ENCODE data around the gene STEAP2.

STEAP2 gene

DNA sequence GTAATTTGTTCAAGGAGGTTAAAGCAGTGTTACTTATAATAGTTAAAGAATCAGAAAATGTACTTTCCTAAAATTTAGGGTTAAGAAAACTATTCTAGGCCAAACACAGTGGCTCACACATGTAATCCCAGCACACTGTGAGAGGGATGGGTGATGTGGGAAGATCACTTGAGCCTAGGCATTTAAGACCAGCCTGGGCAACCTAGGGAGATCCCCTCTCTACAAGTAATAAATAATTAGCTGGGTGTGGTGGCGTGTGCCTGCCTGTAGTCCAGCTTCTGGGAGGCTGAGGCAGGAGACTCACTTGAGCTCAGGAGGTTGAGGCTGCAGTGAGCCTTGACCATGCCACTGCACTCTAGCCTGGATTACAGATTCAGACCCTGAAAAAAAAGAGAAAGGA lies 3.6 kb upstream of the STEAP2 start:
- no peaks in the 10 kb centered on the region for H3K36me3 ChIP-seq (ENCODE audit: insufficient read depth, low read length)
- TF ChIP-seq EZH2 (IDR thresholded peaks at IDR 0.05; ENCODE audit: borderline replicate concordance, low read depth, low read length, severe bottlenecking): no peak
- TF ChIP-seq, protein P1, sequence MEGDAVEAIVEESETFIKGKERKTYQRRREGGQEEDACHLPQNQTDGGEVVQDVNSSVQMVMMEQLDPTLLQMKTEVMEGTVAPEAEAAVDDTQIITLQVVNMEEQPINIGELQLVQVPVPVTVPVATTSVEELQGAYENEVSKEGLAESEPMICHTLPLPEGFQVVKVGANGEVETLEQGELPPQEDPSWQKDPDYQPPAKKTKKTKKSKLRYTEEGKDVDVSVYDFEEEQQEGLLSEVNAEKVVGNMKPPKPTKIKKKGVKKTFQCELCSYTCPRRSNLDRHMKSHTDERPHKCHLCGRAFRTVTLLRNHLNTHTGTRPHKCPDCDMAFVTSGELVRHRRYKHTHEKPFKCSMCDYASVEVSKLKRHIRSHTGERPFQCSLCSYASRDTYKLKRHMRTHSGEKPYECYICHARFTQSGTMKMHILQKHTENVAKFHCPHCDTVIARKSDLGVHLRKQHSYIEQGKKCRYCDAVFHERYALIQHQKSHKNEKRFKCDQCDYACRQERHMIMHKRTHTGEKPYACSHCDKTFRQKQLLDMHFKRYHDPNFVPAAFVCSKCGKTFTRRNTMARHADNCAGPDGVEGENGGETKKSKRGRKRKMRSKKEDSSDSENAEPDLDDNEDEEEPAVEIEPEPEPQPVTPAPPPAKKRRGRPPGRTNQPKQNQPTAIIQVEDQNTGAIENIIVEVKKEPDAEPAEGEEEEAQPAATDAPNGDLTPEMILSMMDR (IDR thresholded peaks at IDR 0.05; ENCODE audit: borderline replicate concordance, extremely low read depth, low read length, poor library complexity, severe bottlenecking): no peak
- no peaks in the 10 kb centered on the region for H3K4me1 ChIP-seq (ENCODE audit: insufficient read depth, low read length)
- no peak for ATAC-seq (ENCODE audit: insufficient read depth, low read depth)
- H3K27ac ChIP-seq (ENCODE audit: low read length): no peak overlapping the region
- H3K4me3 ChIP-seq (ENCODE audit: low read depth in 1 of 2, low read length in 2 of 2): no peak overlapping the region
- DNase-seq: no peak
- H4K20me1 ChIP-seq (ENCODE audit: insufficient read depth, low read length): no peaks in the 10 kb centered on the region
- no peak overlapping the region for H2AFZ ChIP-seq (ENCODE audit: low read depth, low read length)
- H3K9ac ChIP-seq (ENCODE audit: low read depth, low read length): no peak overlapping the region
- H3K4me2 ChIP-seq (ENCODE audit: insufficient read depth, low read length): no peak overlapping the region
- H3K9me3 ChIP-seq (ENCODE audit: insufficient read depth, low read length, severe bottlenecking): no peaks in the 10 kb centered on the region
- no peaks in the 10 kb centered on the region for H3K27me3 ChIP-seq (ENCODE audit: insufficient read depth, low read length, poor library complexity)
- H3K79me2 ChIP-seq (ENCODE audit: insufficient read depth, low read length): no peaks in the 10 kb centered on the region

- Histone ChIP-seq H3K4me3 (ENCODE audit: low read depth in 1 of 2, low read length in 2 of 2) (no peak overlapping the region), H3K4me2 (ENCODE audit: insufficient read depth, low read length) (no peak overlapping the region), H3K27ac (ENCODE audit: low read length) (no peak overlapping the region), H2AFZ (ENCODE audit: low read depth, low read length) (no peak overlapping the region), H3K27me3 (ENCODE audit: insufficient read depth, low read length, poor library complexity) (no peaks in the 10 kb centered on the region), H3K4me1 (ENCODE audit: insufficient read depth, low read length) (no peaks in the 10 kb centered on the region), H3K9me3 (ENCODE audit: insufficient read depth, low read length, severe bottlenecking) (no peaks in the 10 kb centered on the region), H3K79me2 (ENCODE audit: insufficient read depth, low read length) (no peaks in the 10 kb centered on the region), H3K36me3 (ENCODE audit: insufficient read depth, low read length) (no peaks in the 10 kb centered on the region), H3K9ac (ENCODE audit: low read depth, low read length) (no peak overlapping the region), H4K20me1 (ENCODE audit: insufficient read depth, low read length) (no peaks in the 10 kb centered on the region)
- TF ChIP-seq, protein P1 (IDR thresholded peaks at IDR 0.05; ENCODE audit: borderline replicate concordance, extremely low read depth, low read length, poor library complexity, severe bottlenecking): no peak
- no peak for TF ChIP-seq EZH2 (IDR thresholded peaks at IDR 0.05; ENCODE audit: borderline replicate concordance, low read depth, low read length, severe bottlenecking)
- DNase-seq: no peak
- no peak for ATAC-seq (ENCODE audit: insufficient read depth, low read depth)
Measured at GRCh38 chr7:90209776-90210175, 1.8 kb upstream of the STEAP2 start.

- Histone ChIP-seq H3K36me3 (ENCODE audit: insufficient read depth, low read length) (no peaks in the 10 kb centered on the region), H3K4me2 (ENCODE audit: insufficient read depth, low read length) (no peak overlapping the region), H3K27me3 (ENCODE audit: insufficient read depth, low read length, poor library complexity) (no peaks in the 10 kb centered on the region), H3K27ac (ENCODE audit: low read length) (no peak overlapping the region), H4K20me1 (ENCODE audit: insufficient read depth, low read length) (no peaks in the 10 kb centered on the region), H3K4me3 (ENCODE audit: low read depth in 1 of 2, low read length in 2 of 2) (no peak overlapping the region), H3K4me1 (ENCODE audit: insufficient read depth, low read length) (no peaks in the 10 kb centered on the region), H3K9ac (ENCODE audit: low read depth, low read length) (no peak overlapping the region), H3K9me3 (ENCODE audit: insufficient read depth, low read length, severe bottlenecking) (no peaks in the 10 kb centered on the region), H3K79me2 (ENCODE audit: insufficient read depth, low read length) (no peaks in the 10 kb centered on the region), H2AFZ (ENCODE audit: low read depth, low read length) (no peak overlapping the region)
- DNase-seq: no peak
- TF ChIP-seq, protein P1 (IDR thresholded peaks at IDR 0.05; ENCODE audit: borderline replicate concordance, extremely low read depth, low read length, poor library complexity, severe bottlenecking): no peak
- no peak for TF ChIP-seq EZH2 (IDR thresholded peaks at IDR 0.05; ENCODE audit: borderline replicate concordance, low read depth, low read length, severe bottlenecking)
- ATAC-seq (ENCODE audit: insufficient read depth, low read depth): no peak
Measured at GRCh38 chr7:90210475-90210874, 1.1 kb upstream of the STEAP2 start.

DNA sequence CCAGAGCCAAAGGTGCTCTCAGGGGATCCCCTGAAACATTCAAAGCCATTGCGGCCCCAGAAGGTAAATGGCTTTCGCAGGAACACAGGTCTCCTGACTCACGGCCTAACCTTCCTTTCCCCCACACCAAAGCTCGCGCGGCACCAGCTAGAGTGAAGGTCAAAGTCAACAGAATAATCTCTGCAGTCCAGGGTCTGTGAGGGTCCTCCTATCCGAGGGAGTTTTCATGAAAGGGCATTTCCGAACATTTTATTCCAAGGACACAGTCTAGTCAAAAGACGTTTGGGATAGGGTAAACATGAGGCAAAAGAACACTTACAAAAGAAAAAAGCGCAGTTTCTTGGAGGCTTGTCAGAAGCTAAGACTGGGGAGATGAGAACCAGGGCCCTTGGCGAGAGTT lies 559 bp upstream of the STEAP2 start:
- no peak overlapping the region for H3K27ac ChIP-seq (ENCODE audit: low read length)

More for the DNA sequence above, 559 bp upstream of the STEAP2 start:
- ATAC-seq (ENCODE audit: insufficient read depth, low read depth) (no peak), DNase-seq (no peak)
- H3K4me3 ChIP-seq (ENCODE audit: low read depth in 1 of 2, low read length in 2 of 2): no peak overlapping the region
- H3K9ac ChIP-seq (ENCODE audit: low read depth, low read length): no peak overlapping the region
- H3K9me3 ChIP-seq (ENCODE audit: insufficient read depth, low read length, severe bottlenecking): no peaks in the 10 kb centered on the region
- no peak for TF ChIP-seq EZH2 (IDR thresholded peaks at IDR 0.05; ENCODE audit: borderline replicate concordance, low read depth, low read length, severe bottlenecking)
- TF ChIP-seq, protein P1 (IDR thresholded peaks at IDR 0.05; ENCODE audit: borderline replicate concordance, extremely low read depth, low read length, poor library complexity, severe bottlenecking): no peak
- H2AFZ ChIP-seq (ENCODE audit: low read depth, low read length): no peak overlapping the region
- no peaks in the 10 kb centered on the region for H3K36me3 ChIP-seq (ENCODE audit: insufficient read depth, low read length)
- H3K4me1 ChIP-seq (ENCODE audit: insufficient read depth, low read length): no peaks in the 10 kb centered on the region
- H3K27me3 ChIP-seq (ENCODE audit: insufficient read depth, low read length, poor library complexity): no peaks in the 10 kb centered on the region
- H4K20me1 ChIP-seq (ENCODE audit: insufficient read depth, low read length): no peaks in the 10 kb centered on the region
- no peaks in the 10 kb centered on the region for H3K79me2 ChIP-seq (ENCODE audit: insufficient read depth, low read length)
- no peak overlapping the region for H3K4me2 ChIP-seq (ENCODE audit: insufficient read depth, low read length)

Data from DND-41 (cell line).